NCI-H748 (cell line): ENCODE data around the gene ETV3.
A peak's percentile ranks its signal among the peaks of the same experiment; 100 is the strongest.

ENCODE experiments used
- DNase-seq: peaks from one replicate; lab custom pipeline; 2025; ENCODE audit not compliant: unreplicated experiment; lab: John Stamatoyannopoulos, UW

Gene ETV3

GRCh38 chr1:157140063-157140588 is 1.9 kb upstream of the ETV3 start:
- DNase-seq, result no peak

GRCh38 chr1:157139052-157139715 is 989 bp upstream of the ETV3 start:
- DNase-seq, result no peak

GRCh38 chr1:157137408-157138219 is 581 bp downstream of the ETV3 start:
- DNase-seq, result peak; percentile 46

GRCh38 chr1:157137046-157137407 is 1.2 kb downstream of the ETV3 start:
- DNase-seq, result peak; percentile 18

- DNase-seq, result no peak
Observed at GRCh38 chr1:157136133-157136532, 2.1 kb downstream of the ETV3 start.

- DNase-seq, result no peak
Observed at GRCh38 chr1:157135646-157136045, 2.5 kb downstream of the ETV3 start.

GRCh38 chr1:157135070-157135469 is 3.1 kb downstream of the ETV3 start:
- no peak for DNase-seq

- no peak for DNase-seq
Observed at GRCh38 chr1:157134442-157134841, 3.8 kb downstream of the ETV3 start.

- DNase-seq, result no peak
Observed at GRCh38 chr1:157133426-157133825, 4.8 kb downstream of the ETV3 start.

GRCh38 chr1:157132616-157133167 is 5.5 kb downstream of the ETV3 start:
- no peak for DNase-seq

GRCh38 chr1:157132111-157132510 is 6.1 kb downstream of the ETV3 start:
- DNase-seq, result no peak

- no peak for DNase-seq
Observed at GRCh38 chr1:157131281-157131680, 6.9 kb downstream of the ETV3 start.

- DNase-seq, result no peak
Observed at GRCh38 chr1:157124855-157125254, 13.3 kb downstream of the ETV3 start.

- DNase-seq, result no peak
Observed at GRCh38 chr1:157119448-157119847, 18.7 kb downstream of the ETV3 start.

GRCh38 chr1:157119008-157119407 is 19.2 kb downstream of the ETV3 start:
- DNase-seq, result no peak

GRCh38 chr1:157117527-157118057 is 20.6 kb downstream of the ETV3 start:
- no peak for DNase-seq

- no peak for DNase-seq
Observed at GRCh38 chr1:157116737-157117103, 21.5 kb downstream of the ETV3 start.

GRCh38 chr1:157115851-157116736 is 22.1 kb downstream of the ETV3 start:
- no peak for DNase-seq

GRCh38 chr1:157115429-157115838 is 22.8 kb downstream of the ETV3 start:
- no peak for DNase-seq

GRCh38 chr1:157114183-157115121 is 23.7 kb downstream of the ETV3 start:
- DNase-seq, result no peak
